GM23338 (cell line): ENCODE data around the gene NME4. TPM values are rescaled to one million over a fixed set of nuclear protein-coding genes. Genes with fewer than 3 reads are reported as not detected.

Experiments used
- ATAC-seq: fragments of 200-7000 bp; cut with Tn5 transposase; 3 replicates; pipeline ENCODE4 v1.9.1; 2020
- DNase-seq: peaks from one replicate; pipeline ENCODE4 v3.0.0-alpha.2; 2015; ENCODE audit warnings: low spot score
- H2AFZ ChIP-seq: fragments of 200-600 bp; sonication (generic); 2 replicates; pipeline ENCODE4 v1.8.0; 2016; ENCODE audit warnings: antibody characterized with exemption, mild to moderate bottlenecking, moderate library complexity
- H3F3A ChIP-seq: fragments of 200-600 bp; sonication (generic); replicated peaks from 2 replicates; pipeline ENCODE4 v1.8.0; 2017; ENCODE audit warnings: antibody characterized with exemption, mixed run types, low read depth
- H3K27ac ChIP-seq: fragments of 200-600 bp; sonication (generic); 2 replicates; pipeline ENCODE4 v1.6.1; 2016; ENCODE audit warnings: low read depth
- H3K27me3 ChIP-seq: fragments of 200-600 bp; sonication (generic); 2 replicates; pipeline ENCODE4 v1.8.0; 2016; ENCODE audit warnings: mild to moderate bottlenecking, mixed run types, moderate library complexity; ENCODE audit not compliant: insufficient read depth
- H3K36me3 ChIP-seq: fragments of 200-600 bp; sonication (generic); 2 replicates; pipeline ENCODE4 v1.8.0; 2016; ENCODE audit warnings: mild to moderate bottlenecking; ENCODE audit not compliant: insufficient read depth
- H3K4me1 ChIP-seq: fragments of 200-600 bp; sonication (generic); 2 replicates; pipeline ENCODE4 v1.8.0; 2016; ENCODE audit warnings: mild to moderate bottlenecking, moderate library complexity; ENCODE audit not compliant: insufficient read depth
- H3K4me2 ChIP-seq: fragments of 200-600 bp; sonication (generic); 2 replicates; pipeline ENCODE4 v1.7.1; 2017; ENCODE audit warnings: mixed run types
- H3K4me3 ChIP-seq: fragments of 200-600 bp; sonication (generic); 2 replicates; pipeline ENCODE4 v1.6.1; 2016; ENCODE audit warnings: mixed run types
- H3K79me2 ChIP-seq: fragments of 200-600 bp; sonication (generic); replicated peaks from 2 replicates; pipeline ENCODE4 v1.8.0; 2017; ENCODE audit warnings: mild to moderate bottlenecking; ENCODE audit not compliant: insufficient read depth
- H3K9me2 ChIP-seq: fragments of 200-600 bp; sonication (generic); 2 replicates; pipeline ENCODE4 v1.8.0; 2017; ENCODE audit not compliant: insufficient read depth
- H4K20me1 ChIP-seq: fragments of 200-600 bp; sonication (generic); replicated peaks from 2 replicates; pipeline ENCODE4 v1.8.0; 2017; ENCODE audit warnings: mild to moderate bottlenecking; ENCODE audit not compliant: insufficient read depth
- H3K27ac Mint-ChIP-seq: 2 replicates; pipeline ENCODE4 v1.8.0; 2020; ENCODE audit warnings: inconsistent platforms, mild to moderate bottlenecking, moderate library complexity, mixed read lengths
- H3K27me3 Mint-ChIP-seq: 3 replicates; pipeline ENCODE4 v1.8.0; 2022; ENCODE audit warnings: low read depth, mild to moderate bottlenecking, moderate library complexity, mixed read lengths, inconsistent platforms; ENCODE audit not compliant: insufficient read depth, poor library complexity
- H3K36me3 Mint-ChIP-seq: 3 replicates; pipeline ENCODE4 v1.8.0; 2021; ENCODE audit warnings: low read depth, mild to moderate bottlenecking, inconsistent platforms, moderate library complexity, mixed read lengths
- H3K4me1 Mint-ChIP-seq: 3 replicates; pipeline ENCODE4 v1.8.0; 2020; ENCODE audit warnings: mild to moderate bottlenecking, inconsistent platforms, mixed read lengths
- H3K4me3 Mint-ChIP-seq: 3 replicates; pipeline ENCODE4 v1.8.0; 2021; ENCODE audit warnings: moderate library complexity, mild to moderate bottlenecking, inconsistent platforms, mixed read lengths
- H3K9me3 Mint-ChIP-seq: 3 replicates; pipeline ENCODE4 v1.8.0; 2020; ENCODE audit warnings: moderate library complexity, mild to moderate bottlenecking, inconsistent platforms, mixed read lengths
- CREB1 ChIP-seq: fragments of 250-450 bp; sonication (Bioruptor Pico); IDR thresholded peaks from 2 replicates; pipeline ENCODE4 v1.5.0; 2020; ENCODE audit warnings: low read depth, mild to moderate bottlenecking, moderate library complexity
- ETS1 ChIP-seq: IDR thresholded peaks from 2 replicates; pipeline ENCODE4 v1.6.1; 2016; ENCODE audit warnings: antibody characterized with exemption
- EZH2phosphoT487 ChIP-seq: fragments of 200-600 bp; sonication (generic); IDR thresholded peaks from one replicate; pipeline ENCODE4 v1.8.1; 2018; ENCODE audit warnings: antibody characterized with exemption; ENCODE audit not compliant: unreplicated experiment
- NANOG ChIP-seq: IDR thresholded peaks from 2 replicates; pipeline ENCODE4 v1.6.1; 2016; ENCODE audit warnings: antibody characterized with exemption, borderline replicate concordance
- POLR2AphosphoS5 ChIP-seq: IDR thresholded peaks from 2 replicates; pipeline ENCODE4 v1.6.1; 2016; ENCODE audit warnings: antibody characterized with exemption, low read depth
- REST ChIP-seq: IDR thresholded peaks from one replicate; pipeline ENCODE4 v1.6.1; 2018; ENCODE audit warnings: antibody characterized with exemption; ENCODE audit not compliant: unreplicated experiment
- ZNF462 ChIP-seq: fragments of 250-450 bp; sonication (Bioruptor Pico); IDR thresholded peaks from 2 replicates; pipeline ENCODE4 v1.5.0; 2020; ENCODE audit warnings: mild to moderate bottlenecking, moderate library complexity
- polyA plus RNA-seq: library from polyadenylated mRNA; unstranded; fragments of >200 nt; fragmentation: Nextera tagmentation; extraction: Ambion mirVana; gene quantifications from 2 replicates; pipeline ENCODE4 v1.2.1, GENCODE V29; 2016
- total RNA-seq: library from RNA; depleted of rRNA; stranded (reverse); fragments of >200 nt; shearing (Covaris generic); gene quantifications from 2 replicates; pipeline ENCODE4 v1.2.3, GENCODE V29; 2014

Gene NME4
- total and polyA plus RNA-seq, 2 experiments from 2014 or later = 249 to 511 TPM

GRCh38 chr16:396199-396598 is 800 bp upstream of the NME4 start:
- Mint-ChIP-seq H3K36me3 (peaks cover 35% of the 10 kb centered on the region), H3K27me3 (peaks cover 34% of the 10 kb centered on the region), H3K4me1 (peaks cover 29% of the 10 kb centered on the region), H3K27ac (peak overlapping the region; percentile 95), H3K4me3 (peak overlapping the region; percentile 83), H3K9me3 (peaks cover 22% of the 10 kb centered on the region)
- TF ChIP-seq NANOG = no peak
- TF ChIP-seq ZNF462 (CRISPR knock-in tag) = no peak
- no peak for TF ChIP-seq REST
- no peak for TF ChIP-seq EZH2phosphoT487
- no peak for TF ChIP-seq ETS1
- no peak for TF ChIP-seq CREB1
- no peak for TF ChIP-seq POLR2AphosphoS5
- Histone ChIP-seq H3K4me3 (peak overlapping the region; percentile 52), H3F3A (peaks cover 30% of the 10 kb centered on the region), H3K4me2 (peak overlapping the region; percentile 74), H3K27ac (peak overlapping the region; percentile 90), H2AFZ (no peak overlapping the region), H3K9me2 (no peaks in the 10 kb centered on the region), H3K27me3 (no peaks in the 10 kb centered on the region), H4K20me1 (no peaks in the 10 kb centered on the region; the same call in none of the 2 replicates), H3K36me3 (no peaks in the 10 kb centered on the region; the same call in 1 of the 2 replicates), H3K4me1 (peaks cover 20% of the 10 kb centered on the region), H3K79me2 (no peaks in the 10 kb centered on the region)
- DNase-seq (peak; percentile 60), ATAC-seq (no peak)
